ENCODE results near the gene NKX1-1.
"Not testable (repeated sequence)": the region's sequence is repeated elsewhere in the genome, so short reads cannot be mapped to it uniquely, and the experiment has no call there.

Gene NKX1-1

GRCh38 chr4:1375051-1375721 is 31.1 kb downstream of the NKX1-1 start:
- in situ Hi-C loops (cut with HindIII; ENCODE audit: low pct_unique_long_range_greater_than_20kb, low sequenced_read_pairs): no loop called here
- no peak for TF ChIP-seq JUND (IDR thresholded peaks at IDR 0.05; ENCODE audit: low read depth)
- no peak for DNase-seq (ENCODE audit: low read depth in 1 of 2, low spot score in 1 of 2)

GRCh38 chr4:1374706-1375045 is 31.6 kb downstream of the NKX1-1 start:
- TF ChIP-seq JUND (IDR thresholded peaks at IDR 0.05; ENCODE audit: low read depth): no peak
- DNase-seq (ENCODE audit: low read depth in 1 of 2, low spot score in 1 of 2): no peak
- in situ Hi-C loops (cut with HindIII; ENCODE audit: low pct_unique_long_range_greater_than_20kb, low sequenced_read_pairs): no loop called here

- DNase-seq (ENCODE audit: low read depth in 1 of 2, low spot score in 1 of 2): no peak
- TF ChIP-seq JUND (IDR thresholded peaks at IDR 0.05; ENCODE audit: low read depth): no peak
- in situ Hi-C loops (cut with HindIII; ENCODE audit: low pct_unique_long_range_greater_than_20kb, low sequenced_read_pairs): no loop called here
These were observed 32.1 kb downstream of the NKX1-1 start for GRCh38 chr4:1373892-1374705.

GRCh38 chr4:1372576-1372975 is 33.7 kb downstream of the NKX1-1 start:
- DNase-seq (ENCODE audit: low read depth in 1 of 2, low spot score in 1 of 2); in situ Hi-C loops (cut with HindIII; ENCODE audit: low pct_unique_long_range_greater_than_20kb, low sequenced_read_pairs): not testable (repeated sequence)

GRCh38 chr4:1371176-1372165 is 34.8 kb downstream of the NKX1-1 start:
- no peak for TF ChIP-seq JUND (IDR thresholded peaks at IDR 0.05; ENCODE audit: low read depth)
- in situ Hi-C loops (cut with HindIII; ENCODE audit: low pct_unique_long_range_greater_than_20kb, low sequenced_read_pairs): no loop called here
- DNase-seq (ENCODE audit: low read depth in 1 of 2, low spot score in 1 of 2): no peak

- in situ Hi-C loops (cut with HindIII; ENCODE audit: low pct_unique_long_range_greater_than_20kb, low sequenced_read_pairs): no loop called here
- no peak for TF ChIP-seq JUND (IDR thresholded peaks at IDR 0.05; ENCODE audit: low read depth)
- no peak for DNase-seq (ENCODE audit: low read depth in 1 of 2, low spot score in 1 of 2)
These were observed 35.7 kb downstream of the NKX1-1 start for GRCh38 chr4:1370321-1371124.

GRCh38 chr4:1369479-1370079 is 36.7 kb downstream of the NKX1-1 start:
- no peak for TF ChIP-seq JUND (IDR thresholded peaks at IDR 0.05; ENCODE audit: low read depth)
- in situ Hi-C loops (cut with HindIII; ENCODE audit: low pct_unique_long_range_greater_than_20kb, low sequenced_read_pairs): no loop called here
- DNase-seq (ENCODE audit: low read depth in 1 of 2, low spot score in 1 of 2): no peak

GRCh38 chr4:1369091-1369450 is 37.2 kb downstream of the NKX1-1 start:
- no peak for DNase-seq (ENCODE audit: low read depth in 1 of 2, low spot score in 1 of 2)
- in situ Hi-C loops (cut with HindIII; ENCODE audit: low pct_unique_long_range_greater_than_20kb, low sequenced_read_pairs): no loop called here

GRCh38 chr4:1368421-1369090 is 37.7 kb downstream of the NKX1-1 start:
- no peak for TF ChIP-seq JUND (IDR thresholded peaks at IDR 0.05; ENCODE audit: low read depth)
- no peak for DNase-seq (ENCODE audit: low read depth in 1 of 2, low spot score in 1 of 2)
- in situ Hi-C loops (cut with HindIII; ENCODE audit: low pct_unique_long_range_greater_than_20kb, low sequenced_read_pairs): no loop called here

More at GRCh38 chr4:1369091-1369450, 37.2 kb downstream of the NKX1-1 start:
- no peak for TF ChIP-seq JUND (IDR thresholded peaks at IDR 0.05; ENCODE audit: low read depth)

- in situ Hi-C loops (cut with HindIII; ENCODE audit: low pct_unique_long_range_greater_than_20kb, low sequenced_read_pairs): no loop called here
- no peak for DNase-seq (ENCODE audit: low read depth in 1 of 2, low spot score in 1 of 2)
- no peak for TF ChIP-seq JUND (IDR thresholded peaks at IDR 0.05; ENCODE audit: low read depth)
These were observed 38.3 kb downstream of the NKX1-1 start for GRCh38 chr4:1367936-1368289.

GRCh38 chr4:1367230-1367935 is 38.9 kb downstream of the NKX1-1 start:
- no peak for TF ChIP-seq JUND (IDR thresholded peaks at IDR 0.05; ENCODE audit: low read depth)
- in situ Hi-C loops (cut with HindIII; ENCODE audit: low pct_unique_long_range_greater_than_20kb, low sequenced_read_pairs): no loop called here
- DNase-seq (ENCODE audit: low read depth in 1 of 2, low spot score in 1 of 2): no peak
